Nephron (organoid): ENCODE measurements around the gene NACA.

ENCODE experiments used
- H3K27ac Mint-ChIP-seq, 3 experiments: 2 replicates each; pipeline ENCODE4 v1.8.0; 2020; ENCODE audit warnings: mixed read lengths in 3 of 3, mild to moderate bottlenecking in 2 of 3, moderate library complexity in 1 of 3
- H3K27me3 Mint-ChIP-seq: 2 replicates; pipeline ENCODE4 v1.8.0; 2021; ENCODE audit warnings: low read depth, mild to moderate bottlenecking, moderate library complexity, mixed read lengths
- H3K36me3 Mint-ChIP-seq: 2 replicates; pipeline ENCODE4 v1.8.0; 2020; ENCODE audit warnings: low read depth, mixed read lengths
- H3K4me1 Mint-ChIP-seq: 2 replicates; pipeline ENCODE4 v1.8.0; 2020; ENCODE audit warnings: mixed read lengths
- H3K4me3 Mint-ChIP-seq, 3 experiments: 2 replicates each; pipeline ENCODE4 v1.8.0; 2020; ENCODE audit warnings: mild to moderate bottlenecking in 3 of 3, mixed read lengths in 3 of 3, moderate library complexity in 2 of 3
- H3K9me3 Mint-ChIP-seq: 2 replicates; pipeline ENCODE4 v1.8.0; 2020; ENCODE audit warnings: mixed read lengths
- CTCF ChIP-seq, 3 experiments: fragments of 200-600 bp; sonication (generic); IDR thresholded peaks; one replicate each; pipeline ENCODE4 v1.5.0; 2021; ENCODE audit warnings: antibody characterized with exemption in 3 of 3; ENCODE audit not compliant: unreplicated experiment in 3 of 3

The NACA gene

GRCh38 chr12:56678852-56679251, 46.2 kb downstream of the NACA start:
- TF ChIP-seq CTCF (IDR thresholded peaks at IDR 0.05; ENCODE audit: unreplicated experiment in 3 of 3) = no peak
- H3K36me3 Mint-ChIP-seq = peaks cover 36% of the 10 kb centered on the region

GRCh38 chr12:56677680-56678079, 47.4 kb downstream of the NACA start:
- Mint-ChIP-seq H3K9me3 (no peaks in the 10 kb centered on the region), H3K4me3 (no peak overlapping the region), H3K4me1 (peaks cover 14% of the 10 kb centered on the region), H3K27ac (no peak overlapping the region), H3K27me3 (no peaks in the 10 kb centered on the region), H3K36me3 (peaks cover 39% of the 10 kb centered on the region)
- TF ChIP-seq CTCF (IDR thresholded peaks at IDR 0.05; ENCODE audit: unreplicated experiment in 3 of 3) = no peak

More at GRCh38 chr12:56678852-56679251, 46.2 kb downstream of the NACA start:
- no peaks in the 10 kb centered on the region for H3K27me3 Mint-ChIP-seq
- H3K27ac Mint-ChIP-seq = peak overlapping the region in 1 of 3 experiments; percentile 49
- peaks cover 11% of the 10 kb centered on the region for H3K4me1 Mint-ChIP-seq
- H3K9me3 Mint-ChIP-seq = no peaks in the 10 kb centered on the region
- H3K4me3 Mint-ChIP-seq = no peak overlapping the region

GRCh38 chr12:56676851-56677580, 48.1 kb downstream of the NACA start:
- Mint-ChIP-seq H3K27me3 (no peaks in the 10 kb centered on the region), H3K27ac (peak overlapping the region in 1 of 3 experiments; percentile 9), H3K36me3 (peaks cover 41% of the 10 kb centered on the region), H3K4me1 (peaks cover 11% of the 10 kb centered on the region), H3K9me3 (no peaks in the 10 kb centered on the region), H3K4me3 (no peak overlapping the region)
- no peak for TF ChIP-seq CTCF (IDR thresholded peaks at IDR 0.05; ENCODE audit: unreplicated experiment in 3 of 3)

GRCh38 chr12:56671608-56672007, 53.5 kb downstream of the NACA start:
- Mint-ChIP-seq H3K27me3 (no peaks in the 10 kb centered on the region), H3K9me3 (no peaks in the 10 kb centered on the region), H3K4me3 (no peak overlapping the region), H3K36me3 (peaks cover 55% of the 10 kb centered on the region), H3K27ac (peak overlapping the region in 1 of 3 experiments; percentile 19), H3K4me1 (peaks cover 9% of the 10 kb centered on the region)
- no peak for TF ChIP-seq CTCF (IDR thresholded peaks at IDR 0.05; ENCODE audit: unreplicated experiment in 3 of 3)

GRCh38 chr12:56670836-56671235, 54.3 kb downstream of the NACA start:
- H3K9me3 Mint-ChIP-seq = no peaks in the 10 kb centered on the region
- no peak for TF ChIP-seq CTCF (IDR thresholded peaks at IDR 0.05; ENCODE audit: unreplicated experiment in 3 of 3)
- H3K27me3 Mint-ChIP-seq = no peaks in the 10 kb centered on the region
- H3K4me3 Mint-ChIP-seq = no peak overlapping the region
- no peak overlapping the region for H3K27ac Mint-ChIP-seq
- H3K4me1 Mint-ChIP-seq = peaks cover 5% of the 10 kb centered on the region
- H3K36me3 Mint-ChIP-seq = peaks cover 58% of the 10 kb centered on the region

GRCh38 chr12:56668197-56668457, 57.0 kb downstream of the NACA start:
- H3K27ac Mint-ChIP-seq = no peak overlapping the region
- peaks cover 5% of the 10 kb centered on the region for H3K4me1 Mint-ChIP-seq
- no peaks in the 10 kb centered on the region for H3K27me3 Mint-ChIP-seq
- no peaks in the 10 kb centered on the region for H3K9me3 Mint-ChIP-seq
- H3K36me3 Mint-ChIP-seq = peaks cover 74% of the 10 kb centered on the region
- no peak for TF ChIP-seq CTCF (IDR thresholded peaks at IDR 0.05; ENCODE audit: unreplicated experiment in 3 of 3)
- H3K4me3 Mint-ChIP-seq = no peak overlapping the region
